GM12892 (cell line): ENCODE results near the gene HSBP1.

Experiments used
- POLR2A ChIP-seq: IDR thresholded peaks from 2 replicates; pipeline ENCODE4 v1.6.1; 2011; ENCODE audit warnings: low read depth, low read length, control low read depth
- POLR2AphosphoS5 ChIP-seq: IDR thresholded peaks from 2 replicates; pipeline ENCODE4 v1.6.1; 2011; ENCODE audit warnings: low read depth, low read length, control low read depth

DNA sequence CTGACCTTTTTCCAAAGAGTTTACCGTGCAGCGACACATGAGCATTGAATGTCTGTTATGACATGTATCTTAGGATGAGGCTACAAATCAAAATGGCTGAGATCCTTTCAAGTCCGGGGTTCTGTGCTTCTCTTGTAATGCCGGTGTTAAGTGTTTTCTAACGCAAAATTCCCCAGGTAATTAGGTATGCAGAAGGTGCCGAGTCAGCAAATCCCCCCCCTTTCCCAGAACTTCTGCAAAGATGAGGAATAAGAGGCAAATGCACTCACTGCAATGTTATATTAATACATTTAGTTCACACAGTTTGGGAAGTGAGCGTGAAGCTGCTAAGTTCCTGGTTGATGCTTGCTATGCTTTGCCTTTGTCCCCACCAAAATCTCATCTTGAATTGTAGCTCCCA is 54.9 kb downstream of the HSBP1 start:
- no peak for TF ChIP-seq POLR2A
- no peak for TF ChIP-seq POLR2AphosphoS5
